GM18505 (cell line): ENCODE measurements around the gene SMPD3.
A peak's percentile ranks its signal among the peaks of the same experiment; 100 is the strongest.

Source experiments
- ATAC-seq: cut with Tn5 transposase; IDR thresholded peaks from one replicate; pipeline ENCODE4 v1.9.1; 2021; ENCODE audit not compliant: unreplicated experiment
- POLR2A ChIP-seq: IDR thresholded peaks from 4 replicates; pipeline ENCODE4 v1.6.1; 2011; ENCODE audit warnings: borderline replicate concordance; ENCODE audit not compliant: insufficient read depth, insufficient read length; ENCODE audit errors: extremely low read depth

The SMPD3 gene

GRCh38 chr16:68480084-68480995 is 32.0 kb upstream of the SMPD3 start:
- TF ChIP-seq POLR2A = no peak
- ATAC-seq = no peak

GRCh38 chr16:68479271-68479670 is 31.0 kb upstream of the SMPD3 start:
- ATAC-seq = no peak
- TF ChIP-seq POLR2A = no peak

- TF ChIP-seq POLR2A = no peak
- ATAC-seq = no peak
Observed at GRCh38 chr16:68478526-68479250, 30.4 kb upstream of the SMPD3 start.

- no peak for TF ChIP-seq POLR2A
- no peak for ATAC-seq
Observed at GRCh38 chr16:68475071-68475470, 26.8 kb upstream of the SMPD3 start.

- TF ChIP-seq POLR2A = no peak
- ATAC-seq = no peak
Observed at GRCh38 chr16:68473358-68474070, 25.2 kb upstream of the SMPD3 start.

GRCh38 chr16:68472581-68472980 is 24.3 kb upstream of the SMPD3 start:
- no peak for TF ChIP-seq POLR2A
- ATAC-seq = no peak

- TF ChIP-seq POLR2A = peak; percentile 65
- ATAC-seq = peak; percentile 77
Observed at GRCh38 chr16:68470461-68471150, 22.3 kb upstream of the SMPD3 start.

- no peak for TF ChIP-seq POLR2A
- ATAC-seq = peak; percentile 24
Observed at GRCh38 chr16:68469796-68470460, 21.6 kb upstream of the SMPD3 start.

GRCh38 chr16:68468842-68469241 is 20.5 kb upstream of the SMPD3 start:
- ATAC-seq = no peak
- no peak for TF ChIP-seq POLR2A

GRCh38 chr16:68466174-68466573 is 17.9 kb upstream of the SMPD3 start:
- TF ChIP-seq POLR2A = no peak
- ATAC-seq = no peak

GRCh38 chr16:68463904-68464303 is 15.6 kb upstream of the SMPD3 start:
- no peak for ATAC-seq
- no peak for TF ChIP-seq POLR2A

- TF ChIP-seq POLR2A = no peak
- ATAC-seq = no peak
Observed at GRCh38 chr16:68460067-68460466, 11.8 kb upstream of the SMPD3 start.
